Heart right ventricle (tissue), 16 donors: ENCODE results near the gene TECPR1. TPM values are rescaled to one million over a fixed set of nuclear protein-coding genes. Genes with fewer than 3 reads are reported as not detected.

Experiments
- ATAC-seq, 8 donors: fragments of 200-7000 bp; cut with Tn5 transposase; one replicate each; pipeline ENCODE4 v1.9.1; 2020; ENCODE audit warnings: mild to moderate bottlenecking in 8 of 8, moderate library complexity in 8 of 8, moderate number of reproducible peaks in 1 of 8
- DNase-seq, 2 donors: peaks; one replicate each; pipeline ENCODE4 v3.0.0-alpha.2; 2020
- H3K27ac ChIP-seq, 10 donors: fragments of 200-600 bp; sonication (generic) in 2 of 10; one replicate each; pipeline versions ENCODE4 v1.5.0 to v1.8.0; 2020 to 2022; ENCODE audit warnings: mild to moderate bottlenecking in 3 of 10
- H3K27me3 ChIP-seq, 7 donors: fragments of 200-600 bp; one replicate each; pipeline ENCODE4 v1.8.0; 2021 to 2022; ENCODE audit warnings: mild to moderate bottlenecking in 2 of 7
- H3K36me3 ChIP-seq, 9 donors: fragments of 200-600 bp; sonication (generic) in 1 of 9; one replicate each; pipeline versions ENCODE4 v1.5.0 to v1.8.0; 2020 to 2022; ENCODE audit warnings: mild to moderate bottlenecking in 2 of 9
- H3K4me1 ChIP-seq, 9 donors: fragments of 200-600 bp; sonication (generic) in 1 of 9; one replicate each; pipeline versions ENCODE4 v1.5.0 to v1.8.0; 2020 to 2022; ENCODE audit warnings: mild to moderate bottlenecking in 4 of 9
- H3K4me3 ChIP-seq, 10 donors: fragments of 200-600 bp; sonication (generic) in 2 of 10; one replicate each; pipeline versions ENCODE4 v1.5.0 to v1.8.0; 2020 to 2022; ENCODE audit warnings: mild to moderate bottlenecking in 7 of 10, moderate library complexity in 2 of 10
- H3K9me3 ChIP-seq, 11 donors: fragments of 200-600 bp in 10 of 11; sonication (generic) in 2 of 11; one replicate each; pipeline versions ENCODE4 v1.5.0 to v1.8.0; 2013 to 2022; ENCODE audit warnings: mild to moderate bottlenecking in 2 of 11, control low read depth in 1 of 11, moderate library complexity in 1 of 11
- CTCF ChIP-seq, 9 donors: fragments of 200-600 bp; sonication (generic) in 2 of 9; IDR thresholded peaks; one replicate each; pipeline versions ENCODE4 v1.5.0 to v1.8.0; 2021 to 2022; ENCODE audit warnings: antibody characterized with exemption in 9 of 9, mild to moderate bottlenecking in 5 of 9, moderate library complexity in 1 of 9
- WGBS, 2 donors: extraction: QIAGEN DNeasy Blood & Tissue Kit; methylation state at CpG; one replicate each; pipeline ENCODE4 v1.1.7; 2013; ENCODE audit warnings: inconsistent platforms in 1 of 2; 5-methylcytosine and 5-hydroxymethylcytosine counted together
- intact Hi-C, 10 donors: fragments of 100-400 bp; cut with DNase I; formaldehyde crosslinking; loops; one replicate each; pipeline versions ENCODE4 v1.11.1 to v1.14.2; 2022
- polyA plus RNA-seq, 2 donors: library from polyadenylated mRNA; stranded (reverse); fragments of 200-250 nt; gene quantifications; one replicate each; pipeline ENCODE4 v1.2.3, GENCODE V29; 2013
- total RNA-seq, 10 donors: library from RNA; stranded (reverse); fragmentation: NEBNext Ultra II Directional in 3 of 10; extraction: Animal tissue kit (Norgen Biotek cat#: 25700) in 3 of 10; gene quantifications; one replicate each; pipeline versions ENCODE4 v1.2.1 to v1.2.4, GENCODE V29; 2021 to 2023
- donor health status: Arrhythmogenic right ventricular cardiomyopathy.
- donor health status: ischemic (EF 13 %, LVEDD 7.1; RV severe dilation, severe dysfunction).
- donor health status: healthy with polysubstance abuse.
- donor health status: DM: no; HTN: yes; CAD: no.
- donor health status: DM: no; HTN: no; CAD: no.
- donor health status: ischemic (EF 25% LVEDD 6.9; RV normal size, moderate dysfunction).
- donor health status: ischemic (EF 25% LVEDD 5.7; RV mildly dilated, moderate dysfunction).
- donor health status: healthy.
- donor health status: DM: yes; HTN: yes; CAD: no.
- donor health status: Ischemic cardiomyopathy.
- donor health status: ischemic (EF 35%, LVEDD 5.7; RV mildly dilated, moderate dysfunction).
- donor health status: nonischemic (EF 11% LVEDD 7.7; RV severe dilation, severe dysfunction).
- donor health status: DM: yes; HTN: yes; CAD: no.
- donor health status: PGD.
- donor health status: ischemic (EF 29% LVEDD 5.4; RV normal size, mild dysfunction).
- donor health status: nonischemic (EF 23%, LVEDD 6.1; RV moderate dilation, normal function).

The TECPR1 gene
- total and polyA plus RNA-seq, 12 donors = 12.8 to 23.8 (median 15.4) TPM

GRCh38 chr7:98178762-98179490 lies 73.1 kb downstream of the TECPR1 start:
- no peaks in the 10 kb centered on the region for H3K27me3 ChIP-seq
- no peak for TF ChIP-seq CTCF (IDR thresholded peaks at IDR 0.05)
- peak overlapping the region in 1 of 10 donors; percentile 39 for H3K27ac ChIP-seq
- H3K36me3 ChIP-seq = peaks cover 0 to 64% (median 0%) of the 10 kb centered on the region in 9 donors
- intact Hi-C loops = no loop called here
- WGBS, 2 donors = 84 to 89% methylated on average over 10 of the region's 10 CpGs
- no peaks in the 10 kb centered on the region for H3K9me3 ChIP-seq
- peaks cover 0 to 31% (median 16%) of the 10 kb centered on the region in 9 donors for H3K4me1 ChIP-seq
- H3K4me3 ChIP-seq = no peak overlapping the region
- DNase-seq (no peak), ATAC-seq (peak in 2 of 8 donors; percentile 40 to 46)

GRCh38 chr7:98178321-98178720 lies 73.7 kb downstream of the TECPR1 start:
- H3K27me3 ChIP-seq = no peaks in the 10 kb centered on the region
- no peaks in the 10 kb centered on the region for H3K9me3 ChIP-seq
- H3K4me3 ChIP-seq = no peak overlapping the region
- ATAC-seq = peak; percentile 58 to 95 (median 90)
- DNase-seq = peak; percentile 47 to 69
- H3K4me1 ChIP-seq = peaks cover 0 to 33% (median 16%) of the 10 kb centered on the region in 9 donors
- WGBS, 2 donors = 55 to 59% methylated on average over 16 of the region's 16 CpGs
- no peak for TF ChIP-seq CTCF (IDR thresholded peaks at IDR 0.05)
- intact Hi-C loops = no loop called here
- H3K27ac ChIP-seq = peak overlapping the region in 3 of 10 donors; percentile 21 to 53 (median 39)
- H3K36me3 ChIP-seq = peaks cover 0 to 65% (median 0%) of the 10 kb centered on the region in 9 donors

GRCh38 chr7:98177553-98177952 lies 74.5 kb downstream of the TECPR1 start:
- H3K27ac ChIP-seq = peak overlapping the region in 2 of 10 donors; percentile 26 to 53
- no peak overlapping the region for H3K4me3 ChIP-seq
- peaks cover 0 to 33% (median 16%) of the 10 kb centered on the region in 9 donors for H3K4me1 ChIP-seq
- 83 to 89% methylated on average over 6 of the region's 6 CpGs for whole genome bisulfite sequencing, 2 donors
- H3K27me3 ChIP-seq = no peaks in the 10 kb centered on the region
- H3K9me3 ChIP-seq = no peaks in the 10 kb centered on the region
- DNase-seq = no peak
- H3K36me3 ChIP-seq = peaks cover 0 to 66% (median 5%) of the 10 kb centered on the region in 9 donors
- intact Hi-C loops = no loop called here
- ATAC-seq = peak in 1 of 8 donors; percentile 58
- TF ChIP-seq CTCF (IDR thresholded peaks at IDR 0.05) = no peak

- 76 to 82% methylated on average over 8 of the region's 8 CpGs for WGBS, 2 donors
- peaks cover 0 to 36% (median 16%) of the 10 kb centered on the region in 9 donors for H3K4me1 ChIP-seq
- H3K36me3 ChIP-seq = peaks cover 0 to 79% (median 15%) of the 10 kb centered on the region in 9 donors
- TF ChIP-seq CTCF (IDR thresholded peaks at IDR 0.05) = no peak
- no peak for DNase-seq
- intact Hi-C loops = no loop called here
- H3K9me3 ChIP-seq = no peaks in the 10 kb centered on the region
- H3K4me3 ChIP-seq = no peak overlapping the region
- no peak for ATAC-seq
- no peak overlapping the region for H3K27ac ChIP-seq
- H3K27me3 ChIP-seq = no peaks in the 10 kb centered on the region
Measured at GRCh38 chr7:98175260-98175940, 76.6 kb downstream of the TECPR1 start.
